ENCODE results near the gene POU3F3. TPM values are rescaled to one million over a fixed set of nuclear protein-coding genes. Genes with fewer than 3 reads are reported as not detected.

POU3F3 gene
- total RNA-seq, 2 donors from 2014 or later, result 1.4 to 2.0 TPM

DNA sequence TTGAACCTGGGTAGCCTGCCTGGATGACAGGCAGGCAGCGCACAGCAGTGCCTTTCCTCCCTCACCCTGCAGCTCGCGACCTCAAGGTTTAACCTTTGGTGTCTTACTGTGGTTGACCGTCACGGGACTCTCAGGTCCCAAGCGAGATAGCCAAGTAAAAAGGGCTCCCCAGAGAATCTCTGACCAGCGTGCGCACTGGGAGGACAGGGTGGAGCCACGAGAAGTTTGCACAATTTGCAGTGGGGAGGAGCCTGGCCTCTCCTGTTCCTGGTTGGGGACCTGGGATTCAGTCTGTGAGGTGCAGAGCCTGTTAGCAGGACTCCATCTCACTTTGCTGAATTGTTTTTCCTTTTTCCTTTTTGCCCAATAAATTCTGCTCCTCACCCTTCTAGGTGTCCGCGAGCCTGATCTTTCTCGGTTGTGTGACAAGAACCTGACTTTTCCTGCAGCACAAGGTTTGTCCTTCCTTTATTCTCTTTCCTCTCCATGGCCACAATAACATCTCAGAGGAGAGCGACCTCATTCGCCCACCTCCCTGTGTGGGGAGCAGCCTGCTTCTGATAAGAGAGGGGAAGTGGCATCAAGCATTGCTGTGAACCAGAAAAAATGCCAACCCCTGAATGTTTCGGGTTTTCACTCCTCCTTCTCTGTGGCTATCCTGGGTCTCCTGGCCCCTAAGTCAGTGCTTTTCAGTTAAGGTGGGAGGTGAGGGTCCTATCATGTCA, 36.2 kb downstream of the POU3F3 start:
- no peaks in the 10 kb centered on the region for H3K36me3 ChIP-seq
- no peak overlapping the region for H3K27ac ChIP-seq
- no peaks in the 10 kb centered on the region for H3K9me3 ChIP-seq
- ATAC-seq (ENCODE audit: insufficient number of reproducible peaks, low FRiP score, low read depth) (no peak), DNase-seq (ENCODE audit: low spot score) (no peak)
- H3K27me3 ChIP-seq (replicated peaks; ENCODE audit: insufficient read depth), result no peaks in the 10 kb centered on the region
- no peaks in the 10 kb centered on the region for H3K4me1 ChIP-seq (ENCODE audit: control insufficient read depth in 1 of 2, low read depth in 2 of 2)
- no peak overlapping the region for H3K4me3 ChIP-seq
- TF ChIP-seq, protein P1, sequence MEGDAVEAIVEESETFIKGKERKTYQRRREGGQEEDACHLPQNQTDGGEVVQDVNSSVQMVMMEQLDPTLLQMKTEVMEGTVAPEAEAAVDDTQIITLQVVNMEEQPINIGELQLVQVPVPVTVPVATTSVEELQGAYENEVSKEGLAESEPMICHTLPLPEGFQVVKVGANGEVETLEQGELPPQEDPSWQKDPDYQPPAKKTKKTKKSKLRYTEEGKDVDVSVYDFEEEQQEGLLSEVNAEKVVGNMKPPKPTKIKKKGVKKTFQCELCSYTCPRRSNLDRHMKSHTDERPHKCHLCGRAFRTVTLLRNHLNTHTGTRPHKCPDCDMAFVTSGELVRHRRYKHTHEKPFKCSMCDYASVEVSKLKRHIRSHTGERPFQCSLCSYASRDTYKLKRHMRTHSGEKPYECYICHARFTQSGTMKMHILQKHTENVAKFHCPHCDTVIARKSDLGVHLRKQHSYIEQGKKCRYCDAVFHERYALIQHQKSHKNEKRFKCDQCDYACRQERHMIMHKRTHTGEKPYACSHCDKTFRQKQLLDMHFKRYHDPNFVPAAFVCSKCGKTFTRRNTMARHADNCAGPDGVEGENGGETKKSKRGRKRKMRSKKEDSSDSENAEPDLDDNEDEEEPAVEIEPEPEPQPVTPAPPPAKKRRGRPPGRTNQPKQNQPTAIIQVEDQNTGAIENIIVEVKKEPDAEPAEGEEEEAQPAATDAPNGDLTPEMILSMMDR (IDR thresholded peaks at IDR 0.05), result no peak

DNA sequence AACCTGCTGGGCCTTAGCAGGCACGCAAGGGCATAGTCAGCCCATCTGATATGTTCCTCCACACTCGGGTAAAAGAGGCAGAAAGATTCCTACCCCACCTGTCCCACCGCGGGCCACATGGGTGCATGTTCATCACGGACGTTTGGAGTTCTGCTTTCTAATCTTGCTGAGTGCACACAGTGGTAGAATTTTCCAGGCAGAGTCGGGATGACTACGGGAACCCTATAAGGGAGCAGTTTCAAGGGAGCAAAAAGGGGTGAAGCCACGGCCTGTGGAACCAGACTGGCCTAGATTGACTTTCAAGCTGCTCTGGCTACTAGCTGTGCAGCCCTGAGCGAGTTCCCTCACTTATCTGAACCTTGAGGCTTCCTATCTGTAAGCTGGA, 36.8 kb downstream of the POU3F3 start:
- DNase-seq (ENCODE audit: low spot score), result no peak
- TF ChIP-seq, protein P1 (IDR thresholded peaks at IDR 0.05), result no peak
- no peak overlapping the region for H3K4me3 ChIP-seq

DNA sequence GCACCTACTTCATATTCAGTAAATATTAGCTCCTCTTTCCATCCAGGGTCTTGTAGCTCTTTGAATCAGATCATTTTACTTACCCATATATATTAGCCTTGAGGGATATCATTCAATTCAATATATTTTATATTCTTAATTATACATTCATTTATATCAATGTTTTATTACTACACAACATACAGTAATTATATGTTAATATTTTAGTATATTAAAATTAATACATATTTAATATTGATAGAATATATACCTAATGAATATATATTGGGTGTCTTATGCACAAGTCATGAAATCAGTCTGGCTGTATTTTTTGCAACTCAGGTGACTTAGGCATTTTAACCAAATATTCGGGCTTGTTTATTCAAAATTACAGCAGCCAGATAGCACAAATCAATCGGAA, 37.2 kb downstream of the POU3F3 start:
- ATAC-seq (ENCODE audit: insufficient number of reproducible peaks, low FRiP score, low read depth), result no peak
- Histone ChIP-seq H3K4me3 (no peak overlapping the region), H3K4me1 (ENCODE audit: control insufficient read depth in 1 of 2, low read depth in 2 of 2) (no peaks in the 10 kb centered on the region), H3K27ac (no peak overlapping the region), H3K9me3 (no peaks in the 10 kb centered on the region), H3K36me3 (no peaks in the 10 kb centered on the region), H3K27me3 (replicated peaks; ENCODE audit: insufficient read depth) (no peaks in the 10 kb centered on the region)
- DNase-seq (ENCODE audit: low spot score), result no peak
- TF ChIP-seq, protein P1 (IDR thresholded peaks at IDR 0.05), result no peak

More for the DNA sequence above, 36.8 kb downstream of the POU3F3 start:
- Histone ChIP-seq H3K27me3 (replicated peaks; ENCODE audit: insufficient read depth) (no peaks in the 10 kb centered on the region), H3K4me1 (ENCODE audit: control insufficient read depth in 1 of 2, low read depth in 2 of 2) (no peaks in the 10 kb centered on the region), H3K9me3 (no peaks in the 10 kb centered on the region), H3K27ac (no peak overlapping the region), H3K36me3 (no peaks in the 10 kb centered on the region)
- ATAC-seq (ENCODE audit: insufficient number of reproducible peaks, low FRiP score, low read depth), result no peak

DNA sequence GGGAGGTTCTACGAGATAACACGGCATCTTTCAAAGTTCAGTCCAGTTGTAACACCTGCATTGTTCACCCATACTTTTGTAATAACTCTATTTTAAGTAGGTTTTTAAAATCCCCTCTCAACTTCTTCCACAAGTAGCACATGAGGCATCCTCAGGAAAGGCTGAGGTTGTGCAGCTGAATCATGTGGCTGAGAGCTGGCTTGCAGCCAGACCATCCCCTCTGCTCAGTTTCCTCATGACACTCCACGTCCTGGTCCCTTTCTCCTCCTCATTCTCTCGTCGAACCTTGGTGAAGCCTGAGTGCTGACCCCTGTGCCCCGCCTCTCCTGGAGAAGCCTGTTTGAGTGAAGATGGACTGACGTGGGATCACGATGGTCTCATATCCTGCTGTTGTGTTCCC, 42.5 kb downstream of the POU3F3 start:
- TF ChIP-seq, protein P1 (IDR thresholded peaks at IDR 0.05), result no peak
- DNase-seq (ENCODE audit: low spot score) (no peak), ATAC-seq (ENCODE audit: insufficient number of reproducible peaks, low FRiP score, low read depth) (no peak)
- Histone ChIP-seq H3K4me3 (no peak overlapping the region), H3K27ac (no peak overlapping the region), H3K9me3 (no peaks in the 10 kb centered on the region), H3K36me3 (no peaks in the 10 kb centered on the region), H3K4me1 (ENCODE audit: control insufficient read depth in 1 of 2, low read depth in 2 of 2) (no peaks in the 10 kb centered on the region), H3K27me3 (replicated peaks; ENCODE audit: insufficient read depth) (no peaks in the 10 kb centered on the region)

DNA sequence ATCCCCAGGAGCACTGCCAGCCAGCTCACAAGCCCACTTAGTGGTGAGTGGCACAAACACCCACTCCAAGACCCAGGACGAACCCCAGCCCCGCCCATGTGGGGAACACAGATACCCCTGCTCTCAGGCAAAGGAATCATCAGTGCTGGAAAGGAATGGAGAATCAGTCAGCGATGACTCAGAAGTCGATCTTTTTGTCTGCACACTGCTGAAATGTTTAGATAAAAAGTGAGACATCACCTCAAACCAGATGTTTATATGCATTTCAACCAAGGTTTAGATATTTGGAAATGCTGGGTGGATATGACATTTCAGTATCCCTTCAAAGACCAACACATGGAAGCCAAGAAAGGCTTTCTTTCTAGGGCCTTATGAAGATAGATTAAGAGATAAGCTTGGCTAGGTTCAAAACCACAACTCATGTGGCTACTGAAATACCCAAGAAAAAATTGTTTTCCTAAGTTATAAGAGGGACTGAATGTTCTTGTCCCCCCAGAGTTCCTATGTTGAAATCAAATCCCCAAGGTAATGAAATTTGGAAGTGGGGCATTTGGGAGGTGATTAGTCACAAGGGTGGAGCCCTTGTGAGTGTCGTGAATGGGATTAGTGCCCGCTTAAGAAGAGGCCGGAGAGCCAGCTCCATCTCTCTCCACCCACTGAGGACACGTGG, 43.7 kb downstream of the POU3F3 start:
- Histone ChIP-seq H3K4me3 (no peak overlapping the region), H3K36me3 (no peaks in the 10 kb centered on the region), H3K27ac (no peak overlapping the region), H3K4me1 (ENCODE audit: control insufficient read depth in 1 of 2, low read depth in 2 of 2) (no peaks in the 10 kb centered on the region), H3K27me3 (replicated peaks; ENCODE audit: insufficient read depth) (no peaks in the 10 kb centered on the region), H3K9me3 (no peaks in the 10 kb centered on the region)
- no peak for DNase-seq (ENCODE audit: low spot score)
- TF ChIP-seq, protein P1 (IDR thresholded peaks at IDR 0.05), result no peak
- ATAC-seq (ENCODE audit: insufficient number of reproducible peaks, low FRiP score, low read depth), result no peak
